ENCODE data around the gene CCR1. TPM values are rescaled to one million over a fixed set of nuclear protein-coding genes. Genes with fewer than 3 reads are reported as not detected.

The CCR1 gene
- total and polyA plus RNA-seq, 9 of the 15 experiments (the other 6 are each of a cell fraction or from before 2014, with no cell fraction given), result not detected

DNA sequence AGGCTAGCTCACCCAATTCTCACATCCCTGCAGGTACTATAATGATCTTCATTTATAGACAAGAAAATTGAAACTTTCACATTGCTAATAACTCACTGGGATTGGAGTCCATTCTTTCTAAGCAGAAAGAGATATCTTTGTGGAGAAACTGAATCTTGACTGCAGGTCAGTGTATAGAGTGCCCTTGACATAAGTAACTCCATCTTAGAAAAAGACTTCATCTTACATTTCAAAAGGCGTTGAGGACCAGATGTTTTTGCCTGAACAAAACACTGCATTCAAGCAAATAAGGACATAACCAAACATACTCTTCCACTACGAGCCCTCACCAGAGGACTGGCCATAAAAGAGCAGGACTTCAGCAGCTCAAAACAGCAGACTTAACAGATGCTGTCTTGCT lies 27.3 kb upstream of the CCR1 start (continued):
- TF ChIP-seq, protein P1, sequence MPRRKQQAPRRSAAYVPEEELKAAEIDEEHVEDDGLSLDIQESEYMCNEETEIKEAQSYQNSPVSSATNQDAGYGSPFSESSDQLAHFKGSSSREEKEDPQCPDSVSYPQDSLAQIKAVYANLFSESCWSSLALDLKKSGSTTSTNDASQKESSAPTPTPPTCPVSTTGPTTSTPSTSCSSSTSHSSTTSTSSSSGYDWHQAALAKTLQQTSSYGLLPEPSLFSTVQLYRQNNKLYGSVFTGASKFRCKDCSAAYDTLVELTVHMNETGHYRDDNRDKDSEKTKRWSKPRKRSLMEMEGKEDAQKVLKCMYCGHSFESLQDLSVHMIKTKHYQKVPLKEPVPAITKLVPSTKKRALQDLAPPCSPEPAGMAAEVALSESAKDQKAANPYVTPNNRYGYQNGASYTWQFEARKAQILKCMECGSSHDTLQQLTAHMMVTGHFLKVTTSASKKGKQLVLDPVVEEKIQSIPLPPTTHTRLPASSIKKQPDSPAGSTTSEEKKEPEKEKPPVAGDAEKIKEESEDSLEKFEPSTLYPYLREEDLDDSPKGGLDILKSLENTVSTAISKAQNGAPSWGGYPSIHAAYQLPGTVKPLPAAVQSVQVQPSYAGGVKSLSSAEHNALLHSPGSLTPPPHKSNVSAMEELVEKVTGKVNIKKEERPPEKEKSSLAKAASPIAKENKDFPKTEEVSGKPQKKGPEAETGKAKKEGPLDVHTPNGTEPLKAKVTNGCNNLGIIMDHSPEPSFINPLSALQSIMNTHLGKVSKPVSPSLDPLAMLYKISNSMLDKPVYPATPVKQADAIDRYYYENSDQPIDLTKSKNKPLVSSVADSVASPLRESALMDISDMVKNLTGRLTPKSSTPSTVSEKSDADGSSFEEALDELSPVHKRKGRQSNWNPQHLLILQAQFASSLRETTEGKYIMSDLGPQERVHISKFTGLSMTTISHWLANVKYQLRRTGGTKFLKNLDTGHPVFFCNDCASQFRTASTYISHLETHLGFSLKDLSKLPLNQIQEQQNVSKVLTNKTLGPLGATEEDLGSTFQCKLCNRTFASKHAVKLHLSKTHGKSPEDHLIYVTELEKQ (CRISPR knock-in tag; IDR thresholded peaks at IDR 0.05), result no peak
- TF ChIP-seq, protein P2, sequence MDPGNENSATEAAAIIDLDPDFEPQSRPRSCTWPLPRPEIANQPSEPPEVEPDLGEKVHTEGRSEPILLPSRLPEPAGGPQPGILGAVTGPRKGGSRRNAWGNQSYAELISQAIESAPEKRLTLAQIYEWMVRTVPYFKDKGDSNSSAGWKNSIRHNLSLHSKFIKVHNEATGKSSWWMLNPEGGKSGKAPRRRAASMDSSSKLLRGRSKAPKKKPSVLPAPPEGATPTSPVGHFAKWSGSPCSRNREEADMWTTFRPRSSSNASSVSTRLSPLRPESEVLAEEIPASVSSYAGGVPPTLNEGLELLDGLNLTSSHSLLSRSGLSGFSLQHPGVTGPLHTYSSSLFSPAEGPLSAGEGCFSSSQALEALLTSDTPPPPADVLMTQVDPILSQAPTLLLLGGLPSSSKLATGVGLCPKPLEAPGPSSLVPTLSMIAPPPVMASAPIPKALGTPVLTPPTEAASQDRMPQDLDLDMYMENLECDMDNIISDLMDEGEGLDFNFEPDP (CRISPR knock-in tag; IDR thresholded peaks at IDR 0.05), result peak; percentile 39; the same call in 1 of the 2 replicates
- TF ChIP-seq NCOA6 (IDR thresholded peaks at IDR 0.05), result no peak
- peak; percentile 59 for TF ChIP-seq ZNF134 (CRISPR knock-in tag; conservative IDR thresholded peaks at IDR 0.05)
- TF ChIP-seq ESRRA (IDR thresholded peaks at IDR 0.05; ENCODE audit: borderline replicate concordance, low read depth), result no peak
- TF ChIP-seq, protein P3, sequence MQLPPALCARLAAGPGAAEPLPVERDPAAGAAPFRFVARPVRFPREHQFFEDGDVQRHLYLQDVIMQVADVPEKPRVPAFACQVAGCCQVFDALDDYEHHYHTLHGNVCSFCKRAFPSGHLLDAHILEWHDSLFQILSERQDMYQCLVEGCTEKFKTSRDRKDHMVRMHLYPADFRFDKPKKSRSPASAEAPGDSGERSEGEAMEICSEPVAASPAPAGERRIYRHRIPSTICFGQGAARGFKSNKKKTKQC (CRISPR knock-in tag; IDR thresholded peaks at IDR 0.05), result no peak
- TF ChIP-seq, protein P4, sequence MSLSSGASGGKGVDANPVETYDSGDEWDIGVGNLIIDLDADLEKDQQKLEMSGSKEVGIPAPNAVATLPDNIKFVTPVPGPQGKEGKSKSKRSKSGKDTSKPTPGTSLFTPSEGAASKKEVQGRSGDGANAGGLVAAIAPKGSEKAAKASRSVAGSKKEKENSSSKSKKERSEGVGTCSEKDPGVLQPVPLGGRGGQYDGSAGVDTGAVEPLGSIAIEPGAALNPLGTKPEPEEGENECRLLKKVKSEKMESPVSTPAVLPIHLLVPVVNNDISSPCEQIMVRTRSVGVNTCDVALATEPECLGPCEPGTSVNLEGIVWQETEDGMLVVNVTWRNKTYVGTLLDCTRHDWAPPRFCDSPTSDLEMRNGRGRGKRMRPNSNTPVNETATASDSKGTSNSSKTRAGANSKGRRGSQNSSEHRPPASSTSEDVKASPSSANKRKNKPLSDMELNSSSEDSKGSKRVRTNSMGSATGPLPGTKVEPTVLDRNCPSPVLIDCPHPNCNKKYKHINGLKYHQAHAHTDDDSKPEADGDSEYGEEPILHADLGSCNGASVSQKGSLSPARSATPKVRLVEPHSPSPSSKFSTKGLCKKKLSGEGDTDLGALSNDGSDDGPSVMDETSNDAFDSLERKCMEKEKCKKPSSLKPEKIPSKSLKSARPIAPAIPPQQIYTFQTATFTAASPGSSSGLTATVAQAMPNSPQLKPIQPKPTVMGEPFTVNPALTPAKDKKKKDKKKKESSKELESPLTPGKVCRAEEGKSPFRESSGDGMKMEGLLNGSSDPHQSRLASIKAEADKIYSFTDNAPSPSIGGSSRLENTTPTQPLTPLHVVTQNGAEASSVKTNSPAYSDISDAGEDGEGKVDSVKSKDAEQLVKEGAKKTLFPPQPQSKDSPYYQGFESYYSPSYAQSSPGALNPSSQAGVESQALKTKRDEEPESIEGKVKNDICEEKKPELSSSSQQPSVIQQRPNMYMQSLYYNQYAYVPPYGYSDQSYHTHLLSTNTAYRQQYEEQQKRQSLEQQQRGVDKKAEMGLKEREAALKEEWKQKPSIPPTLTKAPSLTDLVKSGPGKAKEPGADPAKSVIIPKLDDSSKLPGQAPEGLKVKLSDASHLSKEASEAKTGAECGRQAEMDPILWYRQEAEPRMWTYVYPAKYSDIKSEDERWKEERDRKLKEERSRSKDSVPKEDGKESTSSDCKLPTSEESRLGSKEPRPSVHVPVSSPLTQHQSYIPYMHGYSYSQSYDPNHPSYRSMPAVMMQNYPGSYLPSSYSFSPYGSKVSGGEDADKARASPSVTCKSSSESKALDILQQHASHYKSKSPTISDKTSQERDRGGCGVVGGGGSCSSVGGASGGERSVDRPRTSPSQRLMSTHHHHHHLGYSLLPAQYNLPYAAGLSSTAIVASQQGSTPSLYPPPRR (CRISPR knock-in tag; IDR thresholded peaks at IDR 0.05; ENCODE audit: borderline replicate concordance), result no peak
- no peak for TF ChIP-seq ZNF778 (CRISPR knock-in tag; IDR thresholded peaks at IDR 0.05)
- TF ChIP-seq HMG20A (CRISPR knock-in tag; conservative IDR thresholded peaks at IDR 0.05), result 0 out of 2 replicates have a peak, but pooled peaks have one; percentile 42
- no peak for TF ChIP-seq ZC3H4 (CRISPR knock-in tag; IDR thresholded peaks at IDR 0.05; ENCODE audit: borderline replicate concordance)

Measured in K562 (cell line).